BLaER1 treated with 17β-estradiol and CSF1 and Interleukin-3, amounts not matched to agents 10 nM and 100 nM (cell line): ENCODE data around the gene CYTH2.

Source experiments
- H3K27ac ChIP-seq, 11 experiments: shearing (Covaris generic); formaldehyde crosslinking; 2 replicates each; pipeline ENCODE4 v1.8.1; 2022
- H3K27me3 ChIP-seq, 11 experiments: shearing (Covaris generic); formaldehyde crosslinking; 2 replicates each; pipeline ENCODE4 v1.8.1; 2022
- H3K36me3 ChIP-seq, 11 experiments: shearing (Covaris generic); formaldehyde crosslinking; 2 replicates each; pipeline ENCODE4 v1.8.1; 2022
- H3K4me1 ChIP-seq, 10 experiments: shearing (Covaris generic); formaldehyde crosslinking; 2 replicates each; pipeline ENCODE4 v1.8.1; 2022
- H3K4me2 ChIP-seq, 11 experiments: shearing (Covaris generic); formaldehyde crosslinking; 2 replicates each; pipeline ENCODE4 v1.8.1; 2022
- H3K4me3 ChIP-seq, 10 experiments: shearing (Covaris generic); formaldehyde crosslinking; 2 replicates each; pipeline ENCODE4 v1.8.1; 2022
- H3K9ac ChIP-seq, 11 experiments: shearing (Covaris generic); formaldehyde crosslinking; 2 replicates each; pipeline ENCODE4 v1.8.1; 2022
- H3K9me3 ChIP-seq, 11 experiments: shearing (Covaris generic); formaldehyde crosslinking; replicated peaks in 1 of 11; 2 replicates each; pipeline ENCODE4 v1.8.1; 2022
- H4K20me1 ChIP-seq, 11 experiments: shearing (Covaris generic); formaldehyde crosslinking; 2 replicates each; pipeline ENCODE4 v1.8.1; 2022
- Cebpa-rat ChIP-seq, 11 experiments: shearing (Covaris generic); IDR thresholded peaks; 2 replicates each; pipeline ENCODE4 v1.8.1; 2022

The CYTH2 gene

DNA sequence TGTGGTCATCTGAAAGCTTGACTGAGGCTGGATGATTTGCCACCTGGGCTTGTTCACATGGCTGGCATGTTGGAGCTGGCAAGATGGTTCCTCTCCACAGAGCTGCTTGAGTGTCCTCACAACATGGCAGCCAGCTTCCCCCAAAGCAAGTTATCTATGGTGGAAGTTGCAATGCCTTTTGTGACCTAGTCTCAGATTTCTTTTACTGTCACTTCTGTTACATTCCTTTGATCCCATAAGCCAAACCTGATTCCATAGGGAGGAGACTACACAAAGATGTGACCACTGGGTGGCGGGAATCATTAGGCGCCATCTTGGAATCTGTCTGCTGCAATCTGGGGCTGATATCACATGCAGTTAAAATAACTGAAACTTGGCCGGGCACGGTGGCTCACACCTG, 60.0 kb downstream of the CYTH2 start:
- Histone ChIP-seq H3K9me3 (peaks cover 42 to 54% (median 48%) of the 10 kb centered on the region in 11 experiments), H3K4me2 (no peak overlapping the region), H3K27ac (no peak overlapping the region), H4K20me1 (no peaks in the 10 kb centered on the region), H3K9ac (no peak overlapping the region), H3K4me3 (no peak overlapping the region), H3K27me3 (no peaks in the 10 kb centered on the region), H3K36me3 (no peaks in the 10 kb centered on the region), H3K4me1 (no peaks in the 10 kb centered on the region)
- TF ChIP-seq Cebpa-rat (IDR thresholded peaks at IDR 0.05), result no peak

DNA sequence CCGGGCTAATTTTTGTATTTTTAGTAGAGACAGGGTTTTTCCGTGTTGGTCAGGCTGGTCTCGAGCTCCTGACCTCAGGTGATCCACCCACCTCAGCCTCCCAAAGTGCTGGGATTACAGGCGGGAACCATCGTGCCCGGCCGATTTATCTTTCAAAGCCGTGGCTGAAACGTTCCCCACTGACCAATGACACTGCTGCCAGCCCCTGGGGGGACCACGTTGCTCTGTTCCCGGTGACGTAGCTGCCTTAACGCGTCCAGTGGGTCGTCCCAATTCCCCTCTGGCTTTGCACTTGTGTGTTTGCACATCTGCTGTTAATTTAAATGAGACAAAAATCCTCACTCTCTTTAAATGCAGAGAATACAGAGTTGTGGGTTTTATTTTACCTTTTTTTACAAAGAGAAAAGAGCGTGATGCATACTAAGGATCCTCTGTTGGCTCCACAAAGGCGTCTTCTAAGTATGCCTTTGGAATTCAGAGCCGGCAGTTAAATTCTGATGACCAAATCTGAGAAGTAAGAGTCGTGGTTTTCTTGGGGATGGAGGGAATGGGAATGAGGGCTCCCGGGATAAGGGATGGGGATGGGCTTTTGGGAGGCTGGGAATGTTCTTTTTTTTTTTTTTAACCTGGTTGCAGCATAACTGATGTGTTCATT, 61.0 kb downstream of the CYTH2 start:
- Histone ChIP-seq H3K9ac (no peak overlapping the region), H3K27ac (no peak overlapping the region), H3K27me3 (no peaks in the 10 kb centered on the region), H3K9me3 (peaks cover 36 to 44% (median 38%) of the 10 kb centered on the region in 11 experiments), H3K36me3 (no peaks in the 10 kb centered on the region), H3K4me3 (no peak overlapping the region), H3K4me1 (no peaks in the 10 kb centered on the region), H3K4me2 (no peak overlapping the region), H4K20me1 (no peaks in the 10 kb centered on the region)
- no peak for TF ChIP-seq Cebpa-rat (IDR thresholded peaks at IDR 0.05)

DNA sequence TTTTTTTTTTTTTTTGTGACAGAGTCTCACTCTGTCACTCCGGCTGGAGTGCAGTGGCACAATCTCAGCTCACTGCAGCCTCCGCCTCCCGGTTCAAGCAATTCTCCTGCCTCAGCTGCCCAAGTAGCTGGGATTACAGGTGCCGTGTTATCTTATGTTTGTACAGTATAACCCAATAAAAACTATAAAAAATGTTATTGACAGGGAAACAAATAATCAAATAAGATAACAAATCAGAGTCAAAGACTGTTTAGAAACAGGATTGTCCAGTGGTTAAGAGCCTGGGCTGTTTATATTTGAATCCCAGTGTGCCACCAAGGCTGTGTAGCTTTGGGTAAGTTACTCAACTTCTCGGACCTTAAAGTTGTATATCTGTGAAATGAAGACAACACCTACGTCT, 61.6 kb downstream of the CYTH2 start:
- H3K27ac ChIP-seq, result no peak overlapping the region
- TF ChIP-seq Cebpa-rat (IDR thresholded peaks at IDR 0.05), result no peak
- H3K4me1 ChIP-seq, result no peaks in the 10 kb centered on the region

More for the DNA sequence above, 61.6 kb downstream of the CYTH2 start:
- peaks cover 36 to 40% (median 38%) of the 10 kb centered on the region in 11 experiments for H3K9me3 ChIP-seq
- H3K4me3 ChIP-seq, result no peak overlapping the region
- H3K4me2 ChIP-seq, result no peak overlapping the region
- H3K36me3 ChIP-seq, result no peaks in the 10 kb centered on the region
- no peak overlapping the region for H3K9ac ChIP-seq
- no peaks in the 10 kb centered on the region for H4K20me1 ChIP-seq
- H3K27me3 ChIP-seq, result no peaks in the 10 kb centered on the region
